GM12878 (cell line): ENCODE results near the gene GIMAP7. TPM values are rescaled to one million over a fixed set of nuclear protein-coding genes. Genes with fewer than 3 reads are reported as not detected.

Experiments used
- ATAC-seq: fragments of 200-7000 bp; cut with Tn5 transposase; 3 replicates; pipeline ENCODE4 v1.9.1; 2020; ENCODE audit warnings: mild to moderate bottlenecking, moderate library complexity
- BruUV-seq: library from RNA; stranded (reverse); fragments of 400-500 nt; replicated peaks from 2 replicates; lab custom pipeline; 2021; lab: Mats Ljungman, UMichigan
- CTCF ChIA-PET: fragments of 300-600 bp; sonication (Branson Sonifier 250); formaldehyde crosslinking; extraction: SDS; loops from one replicate; lab custom pipeline; 2021; ENCODE audit warnings: inconsistent platforms; lab: Yijun Ruan, JAX
- POLR2A ChIA-PET: fragments of 350-600 bp; formaldehyde crosslinking; extraction: SDS; loops from one replicate; lab custom pipeline; 2021; ENCODE audit warnings: inconsistent platforms; lab: Charles Lee
- RAD21 ChIA-PET: fragments of 300-600 bp; sonication (Branson Sonifier 250); formaldehyde crosslinking; loops from one replicate; lab custom pipeline; 2023; ENCODE audit warnings: antibody characterized with exemption; ENCODE audit not compliant: unreplicated experiment; lab: Charles Lee
- SMC1A ChIA-PET: fragments of 300-600 bp; sonication (Branson Sonifier 250); formaldehyde crosslinking; loops from one replicate; lab custom pipeline; 2023; ENCODE audit not compliant: unreplicated experiment, uncharacterized antibody; lab: Charles Lee
- DNase-seq: peaks from one replicate; pipeline ENCODE4 v3.0.0-alpha.2; 2011; ENCODE audit warnings: low read depth, low spot score
- FAIRE-seq: peaks from 3 replicates; lab custom pipeline; 2011; peaks lifted over from hg19 to GRCh38; lab: Jason Lieb, UNC
- H2AFZ ChIP-seq: 2 replicates; pipeline ENCODE4 v1.6.0; 2011; ENCODE audit warnings: low read depth, low read length, control low read depth; ENCODE audit not compliant: control insufficient read depth
- H3K27ac ChIP-seq: 2 replicates; pipeline ENCODE4 v1.5.1; 2011; ENCODE audit warnings: control low read depth; ENCODE audit not compliant: control insufficient read depth, insufficient read depth
- H3K27me3 ChIP-seq, 2 experiments: replicated peaks in 1 of 2; 2 replicates each; pipeline versions ENCODE4 v1.6.0 to v1.6.1; 2011; ENCODE audit warnings: low read length in 1 of 2; ENCODE audit not compliant: control insufficient read depth in 2 of 2, insufficient read depth in 2 of 2
- H3K36me3 ChIP-seq, 2 experiments: 2 replicates each; pipeline ENCODE4 v1.5.1; 2011; ENCODE audit warnings: low read length in 1 of 2; ENCODE audit not compliant: control insufficient read depth in 2 of 2, insufficient read depth in 2 of 2
- H3K4me1 ChIP-seq: 2 replicates; pipeline ENCODE4 v1.6.1; 2011; ENCODE audit warnings: mild to moderate bottlenecking, low read length, moderate library complexity, mixed read lengths; ENCODE audit not compliant: control insufficient read depth, insufficient read depth
- H3K4me2 ChIP-seq: 2 replicates; pipeline ENCODE4 v1.6.0; 2011; ENCODE audit warnings: control low read depth; ENCODE audit not compliant: control insufficient read depth, insufficient read depth
- H3K4me3 ChIP-seq: fragments of 200-600 bp; sonication (generic); 2 replicates; pipeline ENCODE4 v1.5.1; 2016
- H3K79me2 ChIP-seq: 2 replicates; pipeline ENCODE4 v1.6.0; 2011; ENCODE audit warnings: low read length; ENCODE audit not compliant: control insufficient read depth, insufficient read depth
- H3K9ac ChIP-seq: 2 replicates; pipeline ENCODE4 v1.8.0; 2011; ENCODE audit warnings: low read length, control low read depth, mixed read lengths; ENCODE audit not compliant: control insufficient read depth, insufficient read depth
- H3K9me3 ChIP-seq: replicated peaks from 3 replicates; pipeline ENCODE4 v1.5.1; 2011; ENCODE audit warnings: mild to moderate bottlenecking, low read length; ENCODE audit not compliant: control insufficient read depth, insufficient read depth
- H4K20me1 ChIP-seq: 2 replicates; pipeline ENCODE4 v1.6.0; 2011; ENCODE audit not compliant: control insufficient read depth, insufficient read depth
- CBX5 ChIP-seq: sonication (generic); IDR thresholded peaks from 2 replicates; pipeline ENCODE4 v1.6.1; 2016; ENCODE audit warnings: low read depth, moderate library complexity, mild to moderate bottlenecking, inconsistent platforms
- EP300 ChIP-seq, 2 experiments: fragments of 150-350 bp in 1 of 2; IDR thresholded peaks; 2 replicates each; pipeline ENCODE4 v1.6.1; 2011 to 2012; ENCODE audit warnings: low read depth in 2 of 2, low read length in 2 of 2, borderline replicate concordance in 1 of 2, improper control_type of control experiment in 1 of 2, inconsistent platforms in 1 of 2; ENCODE audit not compliant: control insufficient read depth in 1 of 2
- HDAC2 ChIP-seq: fragments of 200-600 bp; sonication (generic); IDR thresholded peaks from 2 replicates; pipeline ENCODE4 v1.6.1; 2017
- IKZF1 ChIP-seq: fragments of 450-650 bp; conservative IDR thresholded peaks from 2 replicates; pipeline ENCODE4 v1.6.1; 2017; ENCODE audit warnings: antibody characterized with exemption, mild to moderate bottlenecking
- MEF2A ChIP-seq: IDR thresholded peaks from 2 replicates; pipeline ENCODE4 v1.6.1; 2011; ENCODE audit warnings: low read depth, mild to moderate bottlenecking, low read length, moderate library complexity; ENCODE audit not compliant: insufficient read depth
- MYB ChIP-seq: fragments of 150-350 bp; IDR thresholded peaks from 2 replicates; pipeline ENCODE4 v1.6.1; 2014; ENCODE audit warnings: mild to moderate bottlenecking, low read depth, low read length, borderline replicate concordance
- NRF1 ChIP-seq: conservative IDR thresholded peaks from 2 replicates; pipeline ENCODE4 v1.6.1; 2011; ENCODE audit warnings: mild to moderate bottlenecking, low read depth, low read length, improper control_type of control experiment
- POLR2AphosphoS5 ChIP-seq: IDR thresholded peaks from 2 replicates; pipeline ENCODE4 v1.6.1; 2011; ENCODE audit warnings: mild to moderate bottlenecking, low read length, inconsistent platforms
- REST ChIP-seq: IDR thresholded peaks from 2 replicates; pipeline ENCODE4 v1.6.1; 2012; ENCODE audit warnings: mild to moderate bottlenecking, low read depth, low read length
- RUNX3 ChIP-seq: IDR thresholded peaks from 2 replicates; pipeline ENCODE4 v1.6.1; 2012; ENCODE audit warnings: low read length, inconsistent platforms
- SPI1 ChIP-seq: IDR thresholded peaks from 2 replicates; pipeline ENCODE4 v1.6.1; 2011; ENCODE audit warnings: low read depth, mild to moderate bottlenecking, low read length, moderate library complexity, borderline replicate concordance; ENCODE audit not compliant: insufficient read depth
- ZNF217 ChIP-seq: fragments of 450-650 bp; IDR thresholded peaks from 2 replicates; pipeline ENCODE4 v1.6.1; 2017; ENCODE audit warnings: antibody characterized with exemption, mild to moderate bottlenecking
- ZZZ3 ChIP-seq: IDR thresholded peaks from 2 replicates; pipeline ENCODE4 v1.6.1; 2011; ENCODE audit warnings: low read depth; ENCODE audit not compliant: control insufficient read depth, insufficient read length
- WGBS: methylation state at CpG from one replicate; pipeline ENCODE4 v1.1.6; 2016; ENCODE audit warnings: low lambda C conversion rate; ENCODE audit not compliant: insufficient replicate concordance, insufficient coverage; ENCODE audit errors: missing lambda C conversion rate; 5-methylcytosine and 5-hydroxymethylcytosine counted together
- in situ Hi-C: fragments of 300-500 bp; cut with MboI; formaldehyde crosslinking; loops from 9 replicates; pipeline ENCODE4 v1.14.3; 2018; ENCODE audit warnings: mixed read lengths
- intact Hi-C: fragments of 100-400 bp; cut with micrococcal nuclease; formaldehyde crosslinking; loops from one replicate; pipeline ENCODE4 v1.14.2; 2022; ENCODE audit not compliant: unreplicated experiment
- polyA plus RNA-seq, 11 experiments: library from polyadenylated mRNA; depleted of rRNA in 4 of 11; unstranded in 6 of 11; stranded (reverse) in 5 of 11; fragments of >200 nt; fragmentation: Nextera tagmentation in 4 of 11; fragmentation: Illumina TruSeq in 1 of 11; extraction: Ambion mirVana in 4 of 11; extraction: Trizol in 1 of 11; gene quantifications; 1 replicate in 1 of 11; 2 replicates in 10 of 11; pipeline versions ENCODE4 v1.2.1 to v1.2.3, GENCODE V29; 2011 to 2016; ENCODE audit warnings: inconsistent platforms in 2 of 11, missing spikeins in 2 of 11, low read depth in 1 of 11
- total RNA-seq, 4 experiments: library from RNA; depleted of rRNA in 3 of 4; stranded (reverse); fragments of >200 nt in 3 of 4; fragmentation: Illumina TruSeq in 1 of 4; extraction: Trizol in 1 of 4; gene quantifications; 2 replicates each; pipeline versions ENCODE4 v1.2.1 to v1.2.3, GENCODE V29; 2013 to 2021

GIMAP7 gene
- total and polyA plus RNA-seq, 10 of the 15 experiments (the other 5 are each of a cell fraction or from before 2014, with no cell fraction given) = 2.7 to 16.6 (median 5.4) TPM

GRCh38 chr7:150464962-150465361 is 49.7 kb upstream of the GIMAP7 start:
- FAIRE-seq (no peak), ATAC-seq (no peak)
- SMC1A ChIA-PET = interaction anchor here (0.9 kb wide), 1 partner anchor 19 kb away, joined by 3 read pairs; no protein-coding TSS in a partner anchor
- Histone ChIP-seq H3K27ac (no peak overlapping the region), H4K20me1 (no peaks in the 10 kb centered on the region)
- TF ChIP-seq REST (no peak), MYB (no peak), NRF1 (no peak), SPI1 (no peak), ZZZ3 (no peak), POLR2AphosphoS5 (no peak), MEF2A (no peak), EP300 (IDR thresholded peaks at IDR 0.05; ENCODE audit: borderline replicate concordance in 1 of 2, control insufficient read depth in 1 of 2, low read depth in 2 of 2, low read length in 2 of 2) (no peak), RUNX3 (no peak), CBX5 (no peak), IKZF1 (no peak), HDAC2 (no peak), ZNF217 (no peak)
- TF ChIP-seq, all 136 proteins: peak for 0
- no peak overlapping the region for H3K4me3 ChIP-seq
- ChIA-PET RAD21 (no interaction called here), POLR2A (no interaction called here), CTCF (interaction anchor here (0.6 to 1.2 kb wide), 2 partner anchors 13 to 186 kb away, joined by 3 read pairs; no protein-coding TSS in a partner anchor)
- intact Hi-C loops (no loop called here), in situ Hi-C loops (no loop called here)
- no peak overlapping the region for H3K4me2 ChIP-seq
- H2AFZ ChIP-seq = no peak overlapping the region
- H3K79me2 ChIP-seq = no peaks in the 10 kb centered on the region
- H3K27me3 ChIP-seq = no peaks in the 10 kb centered on the region
- H3K4me1 ChIP-seq = no peaks in the 10 kb centered on the region
- WGBS = 48% methylated on average over 1 of the region's 1 CpG
- H3K9ac ChIP-seq = no peak overlapping the region
- H3K36me3 ChIP-seq = peaks cover 0 to 2% of the 10 kb centered on the region in 2 experiments; a peak in 1 of 4 replicates
- peaks cover 5% of the 10 kb centered on the region; the same call in 2 of the 3 replicates for H3K9me3 ChIP-seq
- BruUV-seq = no TSS peak
- no peak for DNase-seq
